Nephron progenitor cell (in vitro differentiated cells): ENCODE data around the gene SLC6A2.

Experiments used
- DNase-seq: peaks from one replicate; pipeline ENCODE4 v3.0.0; 2021
- H3K27ac Mint-ChIP-seq: 2 replicates; pipeline ENCODE4 v1.8.0; 2021; ENCODE audit warnings: mild to moderate bottlenecking, moderate library complexity, mixed read lengths
- H3K27me3 Mint-ChIP-seq: 2 replicates; pipeline ENCODE4 v1.8.0; 2021; ENCODE audit warnings: mild to moderate bottlenecking, low read depth, mixed read lengths; ENCODE audit not compliant: poor library complexity
- H3K36me3 Mint-ChIP-seq: 2 replicates; pipeline ENCODE4 v1.8.0; 2021; ENCODE audit warnings: low read depth, mixed read lengths
- H3K4me1 Mint-ChIP-seq: 2 replicates; pipeline ENCODE4 v1.8.0; 2021; ENCODE audit warnings: mixed read lengths
- H3K4me3 Mint-ChIP-seq: 2 replicates; pipeline ENCODE4 v1.8.0; 2021; ENCODE audit warnings: mild to moderate bottlenecking, moderate library complexity, mixed read lengths
- H3K9me3 Mint-ChIP-seq: 2 replicates; pipeline ENCODE4 v1.8.0; 2021; ENCODE audit warnings: mild to moderate bottlenecking, moderate library complexity, mixed read lengths
- CTCF ChIP-seq: fragments of 200-600 bp; sonication (generic); IDR thresholded peaks from 2 replicates; pipeline ENCODE4 v1.5.0; 2021; ENCODE audit warnings: antibody characterized with exemption

Gene SLC6A2

GRCh38 chr16:55734665-55735064, 78.9 kb downstream of the SLC6A2 start:
- TF ChIP-seq CTCF: no peak
- H3K4me3 Mint-ChIP-seq: no peak overlapping the region
- H3K36me3 Mint-ChIP-seq: no peaks in the 10 kb centered on the region
- H3K9me3 Mint-ChIP-seq: no peaks in the 10 kb centered on the region
- H3K4me1 Mint-ChIP-seq: peaks cover 4% of the 10 kb centered on the region
- no peak overlapping the region for H3K27ac Mint-ChIP-seq
- H3K27me3 Mint-ChIP-seq: peaks cover 24% of the 10 kb centered on the region
- no peak for DNase-seq

GRCh38 chr16:55735120-55735781, 79.5 kb downstream of the SLC6A2 start:
- H3K4me1 Mint-ChIP-seq: peaks cover 4% of the 10 kb centered on the region
- no peaks in the 10 kb centered on the region for H3K36me3 Mint-ChIP-seq
- H3K27me3 Mint-ChIP-seq: peaks cover 21% of the 10 kb centered on the region
- H3K4me3 Mint-ChIP-seq: no peak overlapping the region
- DNase-seq: no peak
- TF ChIP-seq CTCF: no peak
- H3K9me3 Mint-ChIP-seq: no peaks in the 10 kb centered on the region
- H3K27ac Mint-ChIP-seq: no peak overlapping the region

DNA sequence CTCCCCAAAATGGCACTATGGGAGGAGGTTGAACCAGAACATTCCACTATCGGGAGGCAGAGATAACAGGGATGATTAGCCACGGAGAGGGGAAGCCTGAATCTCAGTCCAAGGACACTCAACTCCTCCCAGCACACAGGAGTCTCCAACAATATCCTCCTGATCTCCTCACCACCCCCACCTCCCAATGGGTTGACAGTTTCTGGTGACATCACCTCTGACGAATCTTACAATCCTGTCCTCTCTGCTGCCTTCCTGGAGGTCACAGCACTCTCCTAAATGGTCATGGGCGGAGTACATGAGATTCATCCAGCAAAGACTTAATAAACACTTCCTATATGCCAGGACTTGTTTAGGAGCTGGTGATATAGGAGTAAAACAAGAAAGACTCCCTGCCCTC, 80.9 kb downstream of the SLC6A2 start:
- no peak overlapping the region for H3K27ac Mint-ChIP-seq
- peaks cover 4% of the 10 kb centered on the region for H3K4me1 Mint-ChIP-seq
- peaks cover 21% of the 10 kb centered on the region for H3K27me3 Mint-ChIP-seq

GRCh38 chr16:55737318-55737717, 81.5 kb downstream of the SLC6A2 start:
- Mint-ChIP-seq H3K4me1 (peaks cover 4% of the 10 kb centered on the region), H3K9me3 (no peaks in the 10 kb centered on the region), H3K36me3 (no peaks in the 10 kb centered on the region), H3K27me3 (peaks cover 19% of the 10 kb centered on the region), H3K27ac (no peak overlapping the region), H3K4me3 (no peak overlapping the region)
- TF ChIP-seq CTCF: no peak
- DNase-seq: no peak

More for the DNA sequence above, 80.9 kb downstream of the SLC6A2 start:
- Mint-ChIP-seq H3K36me3 (no peaks in the 10 kb centered on the region), H3K9me3 (no peaks in the 10 kb centered on the region), H3K4me3 (no peak overlapping the region)
- TF ChIP-seq CTCF: no peak
- DNase-seq: no peak

GRCh38 chr16:55737966-55738365, 82.2 kb downstream of the SLC6A2 start:
- no peak for DNase-seq
- Mint-ChIP-seq H3K4me1 (peaks cover 4% of the 10 kb centered on the region), H3K27me3 (peaks cover 18% of the 10 kb centered on the region), H3K27ac (no peak overlapping the region), H3K9me3 (no peaks in the 10 kb centered on the region), H3K4me3 (no peak overlapping the region), H3K36me3 (no peaks in the 10 kb centered on the region)
- no peak for TF ChIP-seq CTCF

- no peak for DNase-seq
- TF ChIP-seq CTCF: no peak
- Mint-ChIP-seq H3K4me3 (no peak overlapping the region), H3K36me3 (no peaks in the 10 kb centered on the region), H3K4me1 (peaks cover 13% of the 10 kb centered on the region), H3K27me3 (peaks cover 4% of the 10 kb centered on the region), H3K9me3 (no peaks in the 10 kb centered on the region), H3K27ac (no peak overlapping the region)
Measured at GRCh38 chr16:55746081-55746480, 90.3 kb downstream of the SLC6A2 start.
